Smooth muscle cell (in vitro differentiated cells): ENCODE measurements around the gene TTYH3. TPM values are rescaled to one million over a fixed set of nuclear protein-coding genes. Genes with fewer than 3 reads are reported as not detected.

Experiments
- DNase-seq: peaks from one replicate; lab custom pipeline; 2025; ENCODE audit not compliant: unreplicated experiment; lab: John Stamatoyannopoulos, UW
- H2AFZ ChIP-seq: fragments of 200-600 bp; sonication (generic); 2 replicates; pipeline ENCODE4 v1.6.0; 2016; ENCODE audit warnings: antibody characterized with exemption, low read depth, mild to moderate bottlenecking
- H3F3A ChIP-seq: fragments of 200-600 bp; sonication (generic); 2 replicates; pipeline ENCODE4 v1.6.0; 2017; ENCODE audit warnings: antibody characterized with exemption, low read depth
- H3K27ac ChIP-seq: fragments of 200-600 bp; sonication (generic); 2 replicates; pipeline ENCODE4 v1.5.1; 2016; ENCODE audit warnings: low read depth, mild to moderate bottlenecking
- H3K27me3 ChIP-seq: fragments of 200-600 bp; sonication (generic); 2 replicates; pipeline ENCODE4 v1.6.1; 2016; ENCODE audit warnings: low read depth, mild to moderate bottlenecking
- H3K36me3 ChIP-seq: fragments of 200-600 bp; sonication (generic); 2 replicates; pipeline ENCODE4 v1.5.1; 2016; ENCODE audit warnings: low read depth
- H3K4me1 ChIP-seq: fragments of 200-600 bp; sonication (generic); 2 replicates; pipeline ENCODE4 v1.5.1; 2016; ENCODE audit warnings: low read depth
- H3K4me2 ChIP-seq: fragments of 200-600 bp; sonication (generic); 2 replicates; pipeline ENCODE4 v1.6.0; 2016; ENCODE audit warnings: mild to moderate bottlenecking
- H3K4me3 ChIP-seq: fragments of 200-600 bp; sonication (generic); 2 replicates; pipeline ENCODE4 v1.5.1; 2016; ENCODE audit warnings: mild to moderate bottlenecking
- H3K79me2 ChIP-seq: fragments of 200-600 bp; sonication (generic); 2 replicates; pipeline ENCODE4 v1.6.0; 2016; ENCODE audit warnings: low read depth, mild to moderate bottlenecking
- H3K9ac ChIP-seq: fragments of 200-600 bp; sonication (generic); 2 replicates; pipeline ENCODE4 v1.6.0; 2016; ENCODE audit warnings: low read depth
- H3K9me3 ChIP-seq: fragments of 200-600 bp; sonication (generic); replicated peaks from 2 replicates; pipeline ENCODE4 v1.5.1; 2016; ENCODE audit warnings: low read depth
- H4K20me1 ChIP-seq: fragments of 200-600 bp; sonication (generic); 2 replicates; pipeline ENCODE4 v1.6.0; 2016; ENCODE audit warnings: low read depth
- CTCF ChIP-seq: fragments of 200-600 bp; sonication (generic); IDR thresholded peaks from 2 replicates; pipeline ENCODE4 v1.5.1; 2017; ENCODE audit warnings: borderline replicate concordance, mild to moderate bottlenecking, antibody characterized with exemption; ENCODE audit not compliant: insufficient read depth, poor library complexity, severe bottlenecking
- WGBS: methylation state at CpG from one replicate; pipeline ENCODE4 v1.1.7; 2016; ENCODE audit warnings: low lambda C conversion rate; 5-methylcytosine and 5-hydroxymethylcytosine counted together
- polyA plus RNA-seq: library from polyadenylated mRNA; unstranded; fragments of >200 nt; fragmentation: Nextera tagmentation; extraction: Ambion mirVana; gene quantifications from 2 replicates; pipeline ENCODE4 v1.2.1, GENCODE V29; 2016
- total RNA-seq: library from RNA; depleted of rRNA; stranded (reverse); fragments of >200 nt; gene quantifications from 2 replicates; pipeline ENCODE4 v1.2.3, GENCODE V29; 2014

Gene TTYH3
- total and polyA plus RNA-seq, 2 experiments from 2014 or later: 51.5 to 179 TPM

DNA sequence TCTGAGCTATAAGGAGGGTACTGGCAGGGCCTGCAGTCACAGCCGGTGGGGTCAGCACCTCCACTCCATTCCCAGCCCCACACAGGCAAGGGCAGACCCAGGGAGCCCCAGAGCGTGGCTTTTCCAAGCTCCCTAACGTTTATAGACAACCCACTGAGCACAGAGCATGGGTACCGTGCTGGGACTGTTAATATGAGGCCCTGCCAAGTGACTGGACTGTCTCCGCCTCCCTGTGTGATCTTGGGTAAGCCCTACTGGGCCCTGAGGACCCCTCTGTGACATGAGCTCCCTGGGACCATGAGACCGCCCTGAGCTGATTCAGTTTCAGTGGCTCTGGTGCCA lies 12.4 kb downstream of the TTYH3 start:
- Histone ChIP-seq H3K36me3 (no peaks in the 10 kb centered on the region), H3K27me3 (no peaks in the 10 kb centered on the region), H4K20me1 (peaks cover 99% of the 10 kb centered on the region), H2AFZ (no peak overlapping the region), H3K79me2 (peaks cover 72% of the 10 kb centered on the region), H3K9ac (no peak overlapping the region), H3K4me3 (no peak overlapping the region), H3F3A (no peaks in the 10 kb centered on the region), H3K4me1 (peaks cover 16% of the 10 kb centered on the region), H3K9me3 (no peaks in the 10 kb centered on the region), H3K4me2 (no peak overlapping the region), H3K27ac (peak overlapping the region; percentile 11)
- DNase-seq: no peak
- TF ChIP-seq CTCF: no peak
- WGBS: 72% methylated on average over 6 of the region's 6 CpGs

DNA sequence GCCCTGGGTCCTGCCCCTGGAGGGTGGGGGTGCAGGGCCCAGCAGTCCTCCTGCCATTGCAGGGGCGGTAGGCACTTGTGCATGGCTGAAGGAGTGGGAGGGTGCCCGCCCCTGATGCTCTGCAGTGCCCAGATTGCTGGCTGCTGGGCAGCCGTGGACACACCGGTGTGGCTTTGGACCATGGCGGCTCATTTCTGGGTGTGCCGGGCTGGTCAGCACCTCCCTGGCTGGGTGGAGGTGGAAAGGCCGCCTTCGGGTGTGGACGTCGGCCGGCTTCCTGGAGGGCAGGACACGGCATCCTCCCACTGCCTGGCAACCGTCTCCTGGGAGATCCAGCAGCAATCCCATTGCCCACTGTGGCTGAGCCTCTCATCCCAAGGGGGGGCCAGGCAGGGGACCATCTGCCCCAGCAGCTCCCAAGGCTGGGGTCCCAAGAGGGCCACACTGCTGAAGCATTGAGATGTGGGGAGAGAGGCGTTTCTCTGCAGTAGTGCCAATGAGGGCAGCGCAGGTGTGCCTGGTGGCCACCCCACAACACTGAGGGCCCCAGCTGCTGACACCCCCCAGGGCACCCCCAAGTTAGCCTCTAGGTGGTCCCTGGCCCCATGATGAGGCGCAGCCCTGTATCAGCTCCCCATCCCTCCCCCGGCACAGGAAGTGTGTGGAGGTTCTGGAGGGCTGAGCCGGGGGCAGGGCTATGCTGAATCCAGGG lies 12.9 kb downstream of the TTYH3 start:
- Histone ChIP-seq H3K9me3 (no peaks in the 10 kb centered on the region), H3K36me3 (no peaks in the 10 kb centered on the region), H3K79me2 (peaks cover 66% of the 10 kb centered on the region), H2AFZ (no peak overlapping the region), H4K20me1 (peaks cover 99% of the 10 kb centered on the region), H3K27ac (peak overlapping the region; percentile 41), H3K4me1 (peaks cover 16% of the 10 kb centered on the region), H3K4me3 (no peak overlapping the region), H3F3A (no peaks in the 10 kb centered on the region), H3K27me3 (no peaks in the 10 kb centered on the region), H3K4me2 (peak overlapping the region; percentile 63), H3K9ac (no peak overlapping the region)
- WGBS: 79% methylated on average over 18 of the region's 18 CpGs
- no peak for TF ChIP-seq CTCF
- no peak for DNase-seq

DNA sequence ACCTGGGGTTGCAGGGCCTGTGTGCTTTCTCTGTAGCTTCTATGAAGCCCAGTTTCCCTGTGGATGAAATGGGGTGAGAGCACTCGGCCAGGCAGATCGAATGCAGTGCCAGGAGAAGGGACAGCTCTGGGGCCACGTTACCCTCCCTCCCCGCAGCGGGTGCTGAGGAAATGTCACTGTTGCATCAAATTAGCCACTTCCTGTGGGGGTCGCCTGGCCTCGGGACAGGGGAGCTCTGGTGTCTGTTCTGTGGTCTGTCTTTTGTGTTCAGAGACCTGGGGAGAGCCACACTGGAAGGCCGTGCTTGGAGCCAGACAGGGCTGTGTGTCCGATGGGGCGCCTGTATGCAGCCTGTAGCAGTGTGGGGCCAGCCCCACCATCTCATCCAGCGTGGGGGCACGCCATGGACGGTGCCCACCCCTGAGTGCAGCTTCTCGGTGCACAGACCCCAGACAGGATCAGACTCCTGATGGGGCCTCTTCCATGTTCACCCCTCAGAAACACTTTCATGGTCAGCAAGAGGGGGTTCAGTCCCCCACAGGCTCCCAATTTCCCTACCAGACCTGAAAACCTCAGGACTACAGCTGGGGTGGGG lies 13.6 kb downstream of the TTYH3 start:
- WGBS: 32% methylated on average over 14 of the region's 14 CpGs
- no peaks in the 10 kb centered on the region for H3K9me3 ChIP-seq
- H3K27ac ChIP-seq: peak overlapping the region; percentile 41
- no peak for DNase-seq
- peaks cover 98% of the 10 kb centered on the region for H4K20me1 ChIP-seq
- no peaks in the 10 kb centered on the region for H3K36me3 ChIP-seq
- H3K4me1 ChIP-seq: peaks cover 16% of the 10 kb centered on the region
- no peaks in the 10 kb centered on the region for H3K27me3 ChIP-seq
- peak overlapping the region; percentile 63 for H3K4me2 ChIP-seq
- no peak overlapping the region for H3K4me3 ChIP-seq
- peaks cover 60% of the 10 kb centered on the region for H3K79me2 ChIP-seq
- H3K9ac ChIP-seq: no peak overlapping the region
- no peaks in the 10 kb centered on the region for H3F3A ChIP-seq
- no peak overlapping the region for H2AFZ ChIP-seq
- no peak for TF ChIP-seq CTCF

DNA sequence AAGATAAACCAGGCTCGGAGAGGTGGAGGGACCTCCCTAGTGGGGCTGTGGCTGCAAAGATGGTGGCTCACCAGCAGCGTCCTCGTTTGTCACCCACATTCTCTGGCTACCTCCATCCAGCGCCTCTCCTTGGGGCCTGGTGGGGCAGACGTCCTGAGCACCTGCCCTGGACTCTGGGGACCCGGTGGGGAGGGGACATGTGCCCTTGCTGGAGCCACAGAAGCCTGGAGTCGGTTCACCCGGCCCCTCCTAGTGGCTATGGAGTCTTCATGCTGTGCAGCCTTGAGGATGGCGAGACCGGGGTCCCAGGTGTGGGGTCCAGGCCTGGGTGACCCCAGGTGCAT lies 14.5 kb downstream of the TTYH3 start:
- H3K79me2 ChIP-seq: peaks cover 51% of the 10 kb centered on the region
- no peaks in the 10 kb centered on the region for H3K27me3 ChIP-seq
- TF ChIP-seq CTCF: no peak
- H2AFZ ChIP-seq: no peak overlapping the region
- H3K27ac ChIP-seq: no peak overlapping the region
- no peak for DNase-seq
- H3F3A ChIP-seq: no peaks in the 10 kb centered on the region
- H3K4me2 ChIP-seq: no peak overlapping the region
- no peak overlapping the region for H3K4me3 ChIP-seq
- peaks cover 7% of the 10 kb centered on the region for H3K4me1 ChIP-seq
- no peaks in the 10 kb centered on the region for H3K36me3 ChIP-seq
- WGBS: 89% methylated on average over 10 of the region's 10 CpGs
- no peaks in the 10 kb centered on the region for H3K9me3 ChIP-seq
- no peak overlapping the region for H3K9ac ChIP-seq
- peaks cover 95% of the 10 kb centered on the region for H4K20me1 ChIP-seq
